Measurements from ENCODE around the gene WHRN.

The WHRN gene

DNA sequence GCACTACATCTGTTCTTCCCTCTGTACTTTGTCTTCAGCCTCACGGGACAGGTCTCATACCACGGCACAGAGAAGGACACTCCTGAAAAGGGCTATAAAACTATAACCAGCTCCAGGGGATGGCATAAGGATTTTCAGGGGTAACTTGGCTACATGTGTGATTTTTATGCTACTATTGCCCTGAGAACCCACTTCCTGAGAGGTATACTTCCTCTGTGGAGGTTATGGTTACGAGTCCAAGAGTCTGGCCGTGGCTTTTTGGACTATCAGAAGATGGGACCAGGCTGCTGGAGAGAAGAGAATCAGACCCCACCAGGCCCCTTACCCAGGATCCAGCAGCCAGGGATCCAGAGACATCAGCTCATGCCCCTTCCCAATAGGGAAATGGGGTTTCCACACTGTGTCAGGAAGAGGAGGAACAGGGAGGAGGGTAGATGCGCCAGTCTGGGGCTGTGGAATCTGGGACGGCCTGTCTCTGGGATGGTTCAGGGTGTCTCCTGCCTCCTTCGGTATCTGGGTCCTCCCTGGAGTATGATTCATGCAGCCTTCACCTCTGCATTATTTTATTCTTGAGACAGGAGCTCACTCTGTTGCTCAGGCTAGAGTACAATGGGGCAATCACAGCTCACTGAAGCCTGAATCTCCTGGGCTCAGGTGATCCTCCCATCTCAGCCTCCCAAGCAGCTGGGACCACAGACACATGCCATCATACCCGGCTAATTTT is 29.7 kb downstream of the WHRN start:
- Mint-ChIP-seq H3K4me3 (no peak overlapping the region), H3K4me1 (peaks cover 16% of the 10 kb centered on the region), H3K27me3 (ENCODE audit: low read depth, poor library complexity) (peaks cover 6% of the 10 kb centered on the region), H3K9me3 (no peaks in the 10 kb centered on the region), H3K27ac (no peak overlapping the region), H3K36me3 (ENCODE audit: low read depth) (peaks cover 10% of the 10 kb centered on the region)
- no peak for DNase-seq
- TF ChIP-seq CTCF (IDR thresholded peaks at IDR 0.05), result no peak

GRCh38 chr9:114474425-114474824 is 30.8 kb downstream of the WHRN start:
- DNase-seq, result no peak
- Mint-ChIP-seq H3K4me1 (peaks cover 15% of the 10 kb centered on the region), H3K9me3 (no peaks in the 10 kb centered on the region), H3K27ac (peak overlapping the region; percentile 6), H3K4me3 (no peak overlapping the region), H3K27me3 (ENCODE audit: low read depth, poor library complexity) (peaks cover 10% of the 10 kb centered on the region), H3K36me3 (ENCODE audit: low read depth) (peaks cover 17% of the 10 kb centered on the region)
- no peak for TF ChIP-seq CTCF (IDR thresholded peaks at IDR 0.05)

DNA sequence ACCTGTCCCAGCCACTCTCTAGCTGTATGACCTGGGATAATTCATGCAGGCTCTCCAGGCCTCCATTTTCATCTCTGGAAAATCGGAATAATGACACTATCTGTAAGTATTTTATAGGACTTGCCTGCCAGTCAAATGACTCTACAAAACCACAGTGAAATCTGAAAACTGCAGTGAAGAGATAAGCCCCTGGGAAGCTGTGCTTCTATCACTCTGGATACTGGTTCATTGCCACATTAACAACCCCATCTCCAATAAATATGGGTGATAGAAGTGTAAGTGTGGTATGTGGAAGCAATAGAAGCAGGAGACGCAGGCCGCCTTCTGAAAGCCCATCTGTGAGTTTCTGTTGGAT is 31.8 kb downstream of the WHRN start:
- H3K4me3 Mint-ChIP-seq, result no peak overlapping the region
- H3K4me1 Mint-ChIP-seq, result peaks cover 6% of the 10 kb centered on the region
- TF ChIP-seq CTCF (IDR thresholded peaks at IDR 0.05), result no peak
- no peak overlapping the region for H3K27ac Mint-ChIP-seq
- peaks cover 22% of the 10 kb centered on the region for H3K36me3 Mint-ChIP-seq (ENCODE audit: low read depth)
- H3K9me3 Mint-ChIP-seq, result no peaks in the 10 kb centered on the region
- DNase-seq, result no peak
- peaks cover 9% of the 10 kb centered on the region for H3K27me3 Mint-ChIP-seq (ENCODE audit: low read depth, poor library complexity)

DNA sequence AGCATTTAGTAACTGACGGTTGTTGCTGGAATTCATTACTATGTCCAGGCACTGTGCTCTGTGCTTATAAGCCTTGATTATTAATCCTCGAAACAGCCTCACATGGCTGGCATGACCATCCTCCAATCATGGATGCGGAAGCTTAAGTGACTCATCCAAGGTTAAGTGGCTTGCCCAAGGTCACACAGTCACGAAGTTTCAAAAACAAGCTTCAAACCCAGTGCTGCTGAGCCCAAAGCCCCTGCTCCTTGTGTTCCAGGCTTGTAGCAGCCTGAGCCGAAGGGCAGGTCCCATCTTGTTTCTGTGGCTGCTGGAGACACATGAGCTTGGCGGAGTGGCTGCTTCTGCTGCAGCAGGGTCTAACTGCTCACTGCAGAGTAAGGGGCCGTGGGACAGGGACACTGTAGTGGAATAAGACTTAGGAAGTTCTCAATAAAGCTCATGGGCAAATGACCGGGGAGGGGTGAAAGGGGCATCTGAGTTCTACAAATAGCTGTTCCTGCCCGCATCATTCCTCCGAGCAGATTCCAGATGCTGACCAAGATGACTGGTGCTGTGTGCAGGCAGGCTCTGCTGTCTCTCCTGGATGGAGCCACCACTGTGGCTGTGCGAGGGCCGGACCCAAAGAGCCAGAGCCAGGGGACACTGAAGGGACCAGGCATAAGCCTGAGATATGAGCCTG is 32.4 kb downstream of the WHRN start:
- TF ChIP-seq CTCF (IDR thresholded peaks at IDR 0.05), result no peak
- DNase-seq, result no peak
- Mint-ChIP-seq H3K27me3 (ENCODE audit: low read depth, poor library complexity) (peaks cover 9% of the 10 kb centered on the region), H3K9me3 (no peaks in the 10 kb centered on the region), H3K36me3 (ENCODE audit: low read depth) (peaks cover 22% of the 10 kb centered on the region), H3K4me1 (peaks cover 6% of the 10 kb centered on the region), H3K27ac (no peak overlapping the region), H3K4me3 (no peak overlapping the region)

DNA sequence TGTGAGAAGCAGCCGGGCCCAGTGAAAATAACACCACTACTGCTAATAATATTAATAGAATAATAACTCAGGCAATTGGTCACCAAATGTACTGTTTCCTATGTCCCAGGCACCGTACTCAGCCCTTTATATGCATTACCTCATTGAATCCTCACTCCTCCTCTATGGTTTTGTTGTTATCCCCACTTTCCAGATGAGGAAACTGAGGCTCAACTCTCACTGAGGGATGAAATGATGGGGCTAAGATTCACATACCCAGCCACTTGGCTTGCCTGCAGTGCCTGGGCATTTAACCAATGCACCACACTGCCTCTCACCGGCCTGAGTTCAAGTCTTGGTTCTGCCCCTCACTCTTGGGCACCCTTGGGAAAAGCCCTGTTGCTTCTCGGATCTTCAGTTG is 34.1 kb downstream of the WHRN start:
- H3K4me3 Mint-ChIP-seq, result no peak overlapping the region
- no peak for TF ChIP-seq CTCF (IDR thresholded peaks at IDR 0.05)

GRCh38 chr9:114470581-114470980 is 34.7 kb downstream of the WHRN start:
- Mint-ChIP-seq H3K4me3 (no peak overlapping the region), H3K27ac (no peak overlapping the region), H3K4me1 (peaks cover 6% of the 10 kb centered on the region), H3K9me3 (no peaks in the 10 kb centered on the region), H3K36me3 (ENCODE audit: low read depth) (peaks cover 12% of the 10 kb centered on the region), H3K27me3 (ENCODE audit: low read depth, poor library complexity) (peaks cover 5% of the 10 kb centered on the region)
- no peak for TF ChIP-seq CTCF (IDR thresholded peaks at IDR 0.05)
- DNase-seq, result no peak

More for the DNA sequence above, 34.1 kb downstream of the WHRN start:
- H3K36me3 Mint-ChIP-seq (ENCODE audit: low read depth), result peaks cover 13% of the 10 kb centered on the region
- DNase-seq, result no peak
- H3K27ac Mint-ChIP-seq, result no peak overlapping the region
- H3K4me1 Mint-ChIP-seq, result peaks cover 6% of the 10 kb centered on the region
- H3K27me3 Mint-ChIP-seq (ENCODE audit: low read depth, poor library complexity), result peaks cover 5% of the 10 kb centered on the region
- H3K9me3 Mint-ChIP-seq, result no peaks in the 10 kb centered on the region

All from nephron progenitor cell (in vitro differentiated cells).